ENCODE measurements around the gene ZNF646. TPM values are rescaled to one million over a fixed set of nuclear protein-coding genes. Genes with fewer than 3 reads are reported as not detected.

ZNF646 gene
- total and polyA plus RNA-seq, 2 of the 13 experiments (the other 11 are each of a cell fraction or from before 2014, with no cell fraction given) = 3.4 to 10.9 TPM

GRCh38 chr16:31110106-31111034 lies 36.1 kb downstream of the ZNF646 start:
- CTCF ChIA-PET (ENCODE audit: low intra/inter-chr PET ratio, low total read pairs) = no interaction called here
- no peak for TF ChIP-seq IKZF4 (CRISPR knock-in tag; IDR thresholded peaks at IDR 0.05; ENCODE audit: borderline replicate concordance, low read depth, not compliant biosample characterization)
- no peak for TF ChIP-seq ZNF18 (CRISPR knock-in tag; IDR thresholded peaks at IDR 0.05; ENCODE audit: insufficient replicate concordance)
- TF ChIP-seq ZBTB40 (IDR thresholded peaks at IDR 0.05) = no peak
- 0 out of 2 replicates have a peak, but pooled peaks have one; percentile 11 for TF ChIP-seq ZBTB40 (CRISPR knock-in tag; IDR thresholded peaks at IDR 0.05)
- TF ChIP-seq CENPT (CRISPR knock-in tag; IDR thresholded peaks at IDR 0.05; ENCODE audit: low read depth) = 0 out of 2 replicates have a peak, but pooled peaks have one; percentile 44
- 0 out of 2 replicates have a peak, but pooled peaks have one; percentile 23 for TF ChIP-seq ZNF572 (CRISPR knock-in tag; IDR thresholded peaks at IDR 0.05)
- 0 out of 2 replicates have a peak, but pooled peaks have one; percentile 20 for TF ChIP-seq NRL (CRISPR knock-in tag; IDR thresholded peaks at IDR 0.05; ENCODE audit: borderline replicate concordance)
- H4K20me1 ChIP-seq (ENCODE audit: insufficient read depth, low read length) = no peaks in the 10 kb centered on the region
- no TSS peak for BruUV-seq (replicated peaks)
- H3K27ac ChIP-seq (ENCODE audit: extremely low read length, insufficient read depth, low read length) = no peak overlapping the region
- H3K4me2 ChIP-seq (ENCODE audit: low read depth, low read length) = no peak overlapping the region
- H3K9me3 ChIP-seq (ENCODE audit: low read length) = no peaks in the 10 kb centered on the region
- no peak overlapping the region for H2AFZ ChIP-seq (ENCODE audit: low read length)
- no peaks in the 10 kb centered on the region for H3K27me3 ChIP-seq (ENCODE audit: control insufficient read depth in 1 of 2, insufficient read depth in 2 of 2, low read length in 2 of 2)
- H3K4me1 ChIP-seq (ENCODE audit: insufficient read depth, low read length) = peaks cover 60% of the 10 kb centered on the region
- no peak overlapping the region for H3K4me3 ChIP-seq (replicated peaks in 1 of 3; ENCODE audit: insufficient read depth in 1 of 3, low read depth in 2 of 3, low read length in 3 of 3)
- ATAC-seq (no peak), DNase-seq (ENCODE audit: low spot score) (no peak), FAIRE-seq (no peak)
- no peak overlapping the region for H3K9ac ChIP-seq (ENCODE audit: insufficient read depth, low read depth, low read length)
- peaks cover 12% of the 10 kb centered on the region for H3K79me2 ChIP-seq (ENCODE audit: insufficient read depth, low read length)
- in situ Hi-C loops (cut with HindIII; ENCODE audit: extremely low pct_ligation_motif_present, low pct_unique_long_range_greater_than_20kb) (no loop called here), intact Hi-C loops (cut with micrococcal nuclease; ENCODE audit: unreplicated experiment) (no loop called here)
- H3K36me3 ChIP-seq (replicated peaks in 1 of 2; ENCODE audit: control insufficient read depth in 1 of 2, insufficient read depth in 2 of 2, low read length in 2 of 2) = peaks cover 20 to 35% of the 10 kb centered on the region in 2 experiments
- WGBS (ENCODE audit: low lambda C conversion rate) = 92% methylated on average over 21 of the region's 26 CpGs
- POLR2A ChIA-PET = interaction anchor here (3.7 kb wide), 1 partner anchor 7 kb away, joined by 17 read pairs; the partner anchor contains the start of gene KAT8
